ENCODE results near the gene RNF151. TPM values are rescaled to one million over a fixed set of nuclear protein-coding genes. Genes with fewer than 3 reads are reported as not detected.

The RNF151 gene
- total and polyA plus RNA-seq, 8 donors: 0.12 to 0.61 TPM; not detected in 6

- TF ChIP-seq, protein P1, sequence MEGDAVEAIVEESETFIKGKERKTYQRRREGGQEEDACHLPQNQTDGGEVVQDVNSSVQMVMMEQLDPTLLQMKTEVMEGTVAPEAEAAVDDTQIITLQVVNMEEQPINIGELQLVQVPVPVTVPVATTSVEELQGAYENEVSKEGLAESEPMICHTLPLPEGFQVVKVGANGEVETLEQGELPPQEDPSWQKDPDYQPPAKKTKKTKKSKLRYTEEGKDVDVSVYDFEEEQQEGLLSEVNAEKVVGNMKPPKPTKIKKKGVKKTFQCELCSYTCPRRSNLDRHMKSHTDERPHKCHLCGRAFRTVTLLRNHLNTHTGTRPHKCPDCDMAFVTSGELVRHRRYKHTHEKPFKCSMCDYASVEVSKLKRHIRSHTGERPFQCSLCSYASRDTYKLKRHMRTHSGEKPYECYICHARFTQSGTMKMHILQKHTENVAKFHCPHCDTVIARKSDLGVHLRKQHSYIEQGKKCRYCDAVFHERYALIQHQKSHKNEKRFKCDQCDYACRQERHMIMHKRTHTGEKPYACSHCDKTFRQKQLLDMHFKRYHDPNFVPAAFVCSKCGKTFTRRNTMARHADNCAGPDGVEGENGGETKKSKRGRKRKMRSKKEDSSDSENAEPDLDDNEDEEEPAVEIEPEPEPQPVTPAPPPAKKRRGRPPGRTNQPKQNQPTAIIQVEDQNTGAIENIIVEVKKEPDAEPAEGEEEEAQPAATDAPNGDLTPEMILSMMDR (IDR thresholded peaks at IDR 0.05): peak; percentile 99 to 100 (median 100)
- Histone ChIP-seq H3K36me3 (no peaks in the 10 kb centered on the region), H3K27ac (peak overlapping the region; percentile 29 to 66 (median 42)), H3K27me3 (no peaks in the 10 kb centered on the region), H3K9me3 (no peaks in the 10 kb centered on the region), H3K4me3 (peak overlapping the region; percentile 27 to 57 (median 35)), H3K4me1 (peaks cover 0 to 4% (median 0%) of the 10 kb centered on the region in 3 donors)
- DNase-seq (peak; percentile 82 to 99 (median 94)), ATAC-seq (peak; percentile 84 to 95 (median 88)), FAIRE-seq (no peak)
- 15 to 19% methylated on average over 59 to 70 of the region's 70 CpGs for WGBS, 2 donors
- intact Hi-C loops (cut with DNase I): no loop called here
Observed at GRCh38 chr16:1929578-1930337, 36.9 kb upstream of the RNF151 start.

GRCh38 chr16:1930338-1930720 is 36.3 kb upstream of the RNF151 start:
- no peaks in the 10 kb centered on the region for H3K27me3 ChIP-seq
- H3K36me3 ChIP-seq: no peaks in the 10 kb centered on the region
- 81 to 85% methylated on average over 9 to 10 of the region's 10 CpGs for WGBS, 2 donors
- intact Hi-C loops (cut with DNase I): no loop called here
- ATAC-seq (no peak), FAIRE-seq (no peak), DNase-seq (no peak)
- TF ChIP-seq, protein P1 (IDR thresholded peaks at IDR 0.05): no peak
- no peaks in the 10 kb centered on the region for H3K9me3 ChIP-seq
- H3K27ac ChIP-seq: no peak overlapping the region
- no peak overlapping the region for H3K4me3 ChIP-seq
- peaks cover 0 to 4% (median 0%) of the 10 kb centered on the region in 3 donors for H3K4me1 ChIP-seq

GRCh38 chr16:1932050-1933028 is 34.3 kb upstream of the RNF151 start:
- WGBS, 2 donors: 49% methylated on average over 19 of the region's 19 CpGs
- peaks cover 0 to 4% (median 0%) of the 10 kb centered on the region in 3 donors for H3K4me1 ChIP-seq
- TF ChIP-seq, protein P1 (IDR thresholded peaks at IDR 0.05): no peak
- intact Hi-C loops (cut with DNase I): no loop called here
- H3K27ac ChIP-seq: peak overlapping the region in 2 of 4 donors; percentile 16 to 28
- H3K9me3 ChIP-seq: no peaks in the 10 kb centered on the region
- H3K36me3 ChIP-seq: peaks cover 0 to 3% (median under 1%) of the 10 kb centered on the region in 3 donors
- H3K27me3 ChIP-seq: no peaks in the 10 kb centered on the region
- FAIRE-seq: no peak
- no peak overlapping the region for H3K4me3 ChIP-seq
- ATAC-seq: peak; percentile 47 to 79 (median 64)
- peak in 5 of 6 donors; percentile 75 to 94 (median 81) for DNase-seq

DNA sequence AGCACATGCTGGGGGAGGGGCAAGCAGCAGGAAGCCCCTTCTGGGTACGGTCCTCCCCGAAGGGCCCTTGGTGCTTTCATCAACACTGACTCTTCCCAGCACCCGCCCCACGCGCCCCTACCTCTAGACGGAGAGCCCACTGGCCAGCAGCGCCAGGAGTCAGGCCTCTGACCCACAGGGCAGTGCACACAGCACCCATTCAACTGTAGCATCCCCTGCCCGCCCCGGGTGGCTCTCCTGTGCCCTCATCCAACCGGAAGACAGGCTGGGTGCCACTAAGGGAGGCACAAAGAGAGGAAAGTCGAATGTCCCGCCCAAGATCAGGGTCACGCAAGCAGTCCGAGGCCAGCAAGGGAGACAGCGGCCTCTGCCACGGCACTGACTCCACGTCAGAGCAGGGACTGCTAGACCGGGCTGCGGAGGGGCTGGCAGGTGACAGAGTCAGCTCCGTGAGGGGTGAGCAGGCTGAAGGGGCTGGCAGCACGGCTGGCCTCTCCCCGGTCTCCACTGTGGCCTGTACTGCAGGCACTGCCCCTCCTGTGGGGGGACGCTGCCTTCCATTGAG is 33.5 kb upstream of the RNF151 start:
- TF ChIP-seq, protein P1 (IDR thresholded peaks at IDR 0.05): no peak
- intact Hi-C loops (cut with DNase I): no loop called here
- Histone ChIP-seq H3K27ac (peak overlapping the region in 2 of 4 donors; percentile 28 to 35), H3K36me3 (peaks cover under 1 to 9% (median 3%) of the 10 kb centered on the region in 3 donors), H3K27me3 (no peaks in the 10 kb centered on the region), H3K4me3 (no peak overlapping the region), H3K4me1 (peaks cover 0 to 4% (median 2%) of the 10 kb centered on the region in 3 donors), H3K9me3 (no peaks in the 10 kb centered on the region)
- FAIRE-seq (no peak), DNase-seq (peak in 3 of 6 donors; percentile 40 to 84 (median 47)), ATAC-seq (peak in 3 of 4 donors; percentile 2 to 8 (median 4))
- 40% methylated on average over 23 of the region's 23 CpGs for WGBS, 2 donors

Measured in pancreas (tissue), 10 donors.